ENCODE data around the gene THEMIS2.
A peak's percentile ranks its signal among the peaks of the same experiment; 100 is the strongest.
"Not testable (repeated sequence)": the region's sequence is repeated elsewhere in the genome, so short reads cannot be mapped to it uniquely, and the experiment has no call there.

Gene THEMIS2

DNA sequence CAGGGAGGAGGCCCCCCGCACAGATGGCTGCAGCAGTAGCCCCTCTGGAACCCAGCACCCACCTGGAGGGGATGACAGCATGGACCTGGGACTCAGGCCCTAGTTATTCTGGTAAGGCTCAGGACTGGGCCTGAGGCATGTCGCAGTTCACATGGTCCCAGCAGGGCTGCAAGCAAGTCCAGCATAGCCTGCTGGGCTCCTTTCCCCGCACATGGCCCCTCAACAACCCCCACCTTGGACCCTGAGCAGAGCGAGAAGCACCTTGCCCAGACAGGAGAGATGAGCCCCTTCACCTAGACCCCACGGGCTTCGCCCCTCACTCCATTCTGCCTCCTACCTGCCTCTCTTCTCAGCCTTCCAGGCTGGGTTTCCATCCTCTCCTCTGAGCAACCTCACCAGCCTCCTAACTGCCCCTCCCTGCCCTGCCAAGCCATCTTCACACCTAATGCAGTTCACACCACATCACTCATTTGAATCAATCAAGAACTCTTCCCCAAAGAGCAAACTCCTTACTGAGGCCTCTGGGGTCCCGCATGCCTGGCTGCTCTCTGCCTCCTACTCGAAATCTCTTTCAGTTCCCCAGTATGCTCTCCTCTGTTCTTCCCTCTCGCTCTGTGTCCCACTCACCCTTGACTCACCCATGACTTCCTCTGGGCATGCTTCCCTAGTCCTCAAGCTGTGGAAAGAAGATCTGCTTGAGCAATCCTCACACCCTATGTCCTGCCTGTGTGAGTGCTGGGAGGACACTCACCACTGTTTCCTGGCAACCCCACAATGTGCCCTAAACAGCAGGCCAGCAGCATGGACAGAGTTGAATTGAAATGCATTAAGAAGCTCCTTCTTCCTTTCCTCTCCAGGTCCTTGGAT lies 9.4 kb upstream of the THEMIS2 start:
- peak; percentile 99 for DNase-seq (ENCODE audit: low read depth)

DNA sequence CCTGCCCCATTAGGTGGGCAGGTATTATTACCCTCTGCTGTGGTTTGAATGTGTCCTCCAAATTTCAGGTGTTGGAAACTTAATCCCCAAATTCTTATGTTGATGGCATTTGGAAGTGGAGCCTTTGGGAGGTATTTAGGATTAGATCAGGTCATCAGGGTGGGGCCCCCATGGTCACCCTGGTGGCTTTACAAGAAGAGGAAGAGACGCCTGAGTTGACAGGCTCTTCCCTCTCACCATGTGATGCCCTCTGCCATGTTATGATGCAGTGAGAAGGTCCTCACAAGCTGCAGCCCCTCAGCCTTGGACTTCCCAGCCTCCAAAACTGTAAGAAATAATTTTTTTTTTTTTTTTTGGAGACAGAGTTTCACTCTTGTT lies 8.8 kb upstream of the THEMIS2 start:
- DNase-seq (ENCODE audit: low read depth): no peak

DNA sequence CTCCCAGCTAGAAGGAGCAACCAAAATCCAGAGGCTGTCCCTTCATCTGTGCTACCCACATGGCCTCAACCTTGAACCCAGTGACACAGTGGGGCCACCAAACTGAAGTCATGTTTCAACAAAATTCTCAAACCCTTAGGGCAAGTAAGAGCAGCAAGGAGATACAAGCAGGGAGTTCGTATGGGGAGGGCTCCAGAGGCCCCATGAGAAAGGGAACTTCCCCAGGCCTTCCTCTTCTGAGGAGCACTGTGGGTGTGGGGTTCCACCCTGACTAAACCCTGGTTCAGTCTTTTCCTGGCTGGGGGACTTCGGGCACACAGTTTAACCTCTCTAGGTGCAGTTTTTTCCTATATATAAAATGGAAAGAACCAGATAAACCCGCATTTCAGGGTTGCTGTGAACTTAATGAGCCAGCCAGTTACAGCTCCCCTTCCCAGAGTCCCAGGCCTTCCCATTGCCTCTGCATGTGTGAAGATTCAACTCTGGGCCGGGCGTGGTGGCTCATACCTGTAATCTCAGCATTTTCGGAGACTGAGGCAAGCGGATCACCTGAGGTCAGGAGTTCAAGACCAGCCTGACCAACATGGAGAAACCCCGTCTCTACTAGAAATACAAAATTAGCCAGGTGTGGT lies 8.0 kb upstream of the THEMIS2 start:
- DNase-seq (ENCODE audit: low read depth): no peak

DNA sequence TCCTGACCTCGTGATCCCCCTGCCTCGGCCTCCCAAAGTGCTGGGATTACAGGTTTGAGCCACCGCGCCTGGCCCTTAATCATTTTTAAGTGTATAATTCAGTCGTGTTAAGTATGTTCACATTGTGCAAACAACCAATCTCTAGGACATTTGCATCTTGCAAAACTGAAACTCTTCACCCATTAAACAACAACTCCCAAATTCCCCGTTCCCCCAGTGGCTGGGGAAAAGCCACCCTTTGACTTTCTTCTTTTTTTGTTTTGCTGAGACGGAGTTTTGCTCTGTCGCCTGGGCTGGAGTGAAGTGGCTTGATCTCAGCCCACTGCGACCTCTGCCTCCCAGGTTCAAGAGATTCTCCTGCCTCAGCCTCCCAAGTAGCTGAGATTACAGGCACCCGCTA lies 6.5 kb upstream of the THEMIS2 start:
- no peak for DNase-seq (ENCODE audit: low read depth)

DNA sequence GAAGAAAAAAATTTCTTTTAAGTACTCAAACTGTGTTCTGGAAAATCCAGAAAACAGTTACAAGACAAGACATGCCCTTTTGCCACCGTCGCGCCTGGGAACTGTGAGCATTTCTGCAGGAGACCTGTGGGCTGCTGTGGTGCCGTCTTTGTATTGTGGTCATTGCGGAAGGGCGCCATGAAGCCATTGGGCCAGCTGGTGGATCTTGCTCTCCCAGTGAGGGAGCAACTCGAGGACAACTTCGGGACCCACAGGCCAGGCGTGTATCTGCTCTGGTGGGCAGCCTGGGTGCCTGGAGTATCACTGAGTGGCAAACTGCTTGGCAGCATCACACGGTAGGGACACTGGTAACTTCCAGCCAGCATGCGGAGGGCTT lies 3.8 kb upstream of the THEMIS2 start:
- no peak for DNase-seq (ENCODE audit: low read depth)

DNA sequence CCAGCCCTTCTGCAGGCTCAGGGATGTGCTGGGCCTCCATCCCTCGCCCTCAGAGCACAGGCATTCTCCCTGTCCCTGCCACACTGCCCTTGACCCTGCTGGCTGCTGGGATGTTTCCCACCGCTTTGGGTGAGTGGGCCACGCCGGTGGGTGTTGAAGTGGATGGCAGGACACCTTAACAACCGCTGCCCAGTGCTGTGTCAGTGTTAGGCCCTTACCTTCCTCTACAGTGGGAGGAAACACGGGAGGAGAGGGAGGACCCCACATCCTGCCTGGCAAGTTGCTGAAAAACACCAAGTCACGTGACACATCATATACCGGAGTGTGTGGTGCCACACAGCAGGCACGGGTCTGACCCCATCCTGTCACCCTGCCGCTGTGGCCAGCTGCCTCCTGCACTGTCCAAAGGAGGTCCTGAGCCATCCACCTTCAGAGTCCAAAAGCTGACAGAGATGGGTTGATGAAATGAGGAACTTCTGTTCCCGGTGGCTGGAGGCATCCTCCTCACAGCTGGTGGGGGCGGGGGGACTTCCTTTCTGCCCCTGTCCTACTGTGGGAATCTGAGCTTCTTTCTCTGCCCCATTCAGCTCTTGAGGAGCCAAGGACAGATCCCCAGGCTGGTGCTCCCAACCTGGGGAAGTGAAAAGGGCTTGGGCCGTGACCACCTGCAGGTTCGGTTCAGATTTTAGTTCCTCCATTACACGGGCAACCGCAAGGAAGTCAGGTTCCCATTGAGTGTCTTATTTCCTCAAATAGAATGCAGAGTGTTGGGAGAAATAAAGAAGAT lies 3.2 kb upstream of the THEMIS2 start:
- no peak for DNase-seq (ENCODE audit: low read depth)

DNA sequence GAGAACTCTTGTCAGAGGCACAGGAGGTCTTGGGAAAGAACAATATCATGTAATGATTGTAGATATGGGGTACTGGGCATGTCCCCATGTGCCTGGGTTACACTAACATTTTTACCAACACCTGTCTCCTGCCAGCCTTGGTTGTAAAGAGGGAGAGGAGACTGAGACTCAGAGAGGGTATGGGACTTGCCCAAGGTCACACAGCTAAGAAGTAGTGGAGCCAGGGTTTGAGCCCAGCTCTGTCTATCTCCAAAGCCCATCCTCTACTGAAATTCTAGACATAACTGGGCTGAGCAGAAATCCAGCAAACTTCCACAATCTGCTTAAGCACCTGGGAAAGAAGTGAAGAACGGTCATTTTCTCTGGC lies 2.6 kb upstream of the THEMIS2 start:
- DNase-seq (ENCODE audit: low read depth): no peak

DNA sequence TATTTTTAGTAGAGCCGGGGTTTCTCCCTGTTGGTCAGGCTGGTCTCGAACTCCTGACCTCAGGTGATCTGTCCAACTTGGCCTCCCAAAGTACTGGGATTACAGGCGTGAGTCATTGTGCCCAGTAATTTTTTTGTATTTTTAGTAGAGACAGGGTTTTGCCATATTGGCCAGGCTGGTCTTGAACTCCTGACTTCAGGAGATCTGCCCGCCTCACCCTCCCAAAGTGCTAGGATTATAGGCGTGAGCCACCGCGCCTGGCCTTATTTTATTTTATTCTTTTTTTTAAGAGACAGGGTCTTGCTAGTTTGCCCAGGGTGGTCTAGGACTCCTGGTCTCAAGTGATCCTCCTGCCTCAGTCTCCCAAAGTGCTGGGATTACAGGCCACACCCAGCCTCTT lies 1.3 kb upstream of the THEMIS2 start:
- not testable (repeated sequence) for DNase-seq (ENCODE audit: low read depth)

DNA sequence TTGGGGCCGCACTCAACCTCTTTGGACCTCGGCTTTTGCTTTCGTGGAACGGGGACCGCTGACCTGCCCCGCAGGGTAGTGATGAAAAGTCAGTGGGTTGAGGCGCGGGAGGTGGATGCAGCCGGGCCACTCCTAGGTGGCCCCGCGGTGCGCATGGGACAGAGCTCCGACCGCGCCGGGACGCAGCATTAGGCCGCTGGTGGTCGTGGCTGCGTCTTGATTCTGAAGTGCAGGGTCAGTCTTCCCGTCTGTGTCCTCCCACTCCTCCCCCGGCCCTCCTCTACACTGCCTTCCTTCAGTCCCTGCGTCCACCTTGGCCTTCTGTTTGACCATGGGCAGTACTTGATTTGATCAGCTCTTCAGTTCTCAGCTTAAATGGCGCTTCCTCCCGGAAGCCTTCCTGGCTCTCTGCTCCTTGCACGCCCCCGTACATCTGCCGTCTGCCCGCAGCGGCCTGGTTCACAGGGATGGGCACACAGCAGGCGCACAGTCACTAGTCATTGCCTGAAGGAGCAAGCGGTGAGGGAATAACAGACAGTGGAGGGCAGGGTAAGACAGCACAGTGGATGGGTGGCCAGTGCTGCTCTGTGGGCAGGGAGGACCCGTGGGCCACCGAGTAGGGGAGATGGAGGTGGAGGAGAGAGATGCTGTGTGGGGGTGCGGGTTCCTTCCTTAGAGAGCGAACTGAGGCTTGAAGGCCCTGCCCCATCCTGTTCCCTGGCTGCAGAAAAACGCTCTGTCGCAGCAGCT lies 633 bp downstream of the THEMIS2 start:
- DNase-seq (ENCODE audit: low read depth): peak; percentile 23

DNA sequence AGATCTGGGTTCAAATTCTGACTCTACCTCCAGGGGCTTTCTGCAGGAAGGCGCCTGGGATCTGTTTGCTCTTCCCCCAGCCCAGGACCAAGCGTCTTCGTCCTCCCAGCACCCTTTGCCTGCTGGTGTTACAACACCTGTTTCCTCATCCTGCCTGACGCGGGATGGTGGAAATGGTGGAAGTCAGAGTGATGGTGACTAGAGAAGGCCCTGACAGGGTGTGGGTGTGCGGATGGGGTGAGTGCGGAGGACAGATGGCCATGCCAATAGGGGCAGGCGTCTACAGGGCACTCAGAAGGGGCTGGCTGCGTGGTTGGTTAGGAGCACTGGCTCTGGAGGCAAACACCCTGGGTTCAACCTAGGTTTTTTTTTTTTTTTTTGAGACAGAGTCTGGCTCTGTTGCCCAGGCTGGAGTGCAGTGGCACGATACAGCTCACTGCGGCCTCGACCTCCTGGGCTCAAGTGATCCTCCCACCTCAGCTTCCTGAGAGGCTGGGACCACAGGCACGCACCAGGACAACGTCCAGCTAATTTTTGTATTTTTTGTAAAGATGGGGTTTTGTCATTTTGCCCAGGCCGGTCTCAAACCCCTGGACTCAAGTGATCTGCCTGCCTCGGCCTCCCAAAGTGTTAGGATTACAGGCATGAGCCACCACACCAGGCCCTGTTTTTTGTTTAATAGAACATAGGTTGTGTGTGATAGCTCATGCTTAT lies 1.5 kb downstream of the THEMIS2 start:
- no peak for DNase-seq (ENCODE audit: low read depth)

DNA sequence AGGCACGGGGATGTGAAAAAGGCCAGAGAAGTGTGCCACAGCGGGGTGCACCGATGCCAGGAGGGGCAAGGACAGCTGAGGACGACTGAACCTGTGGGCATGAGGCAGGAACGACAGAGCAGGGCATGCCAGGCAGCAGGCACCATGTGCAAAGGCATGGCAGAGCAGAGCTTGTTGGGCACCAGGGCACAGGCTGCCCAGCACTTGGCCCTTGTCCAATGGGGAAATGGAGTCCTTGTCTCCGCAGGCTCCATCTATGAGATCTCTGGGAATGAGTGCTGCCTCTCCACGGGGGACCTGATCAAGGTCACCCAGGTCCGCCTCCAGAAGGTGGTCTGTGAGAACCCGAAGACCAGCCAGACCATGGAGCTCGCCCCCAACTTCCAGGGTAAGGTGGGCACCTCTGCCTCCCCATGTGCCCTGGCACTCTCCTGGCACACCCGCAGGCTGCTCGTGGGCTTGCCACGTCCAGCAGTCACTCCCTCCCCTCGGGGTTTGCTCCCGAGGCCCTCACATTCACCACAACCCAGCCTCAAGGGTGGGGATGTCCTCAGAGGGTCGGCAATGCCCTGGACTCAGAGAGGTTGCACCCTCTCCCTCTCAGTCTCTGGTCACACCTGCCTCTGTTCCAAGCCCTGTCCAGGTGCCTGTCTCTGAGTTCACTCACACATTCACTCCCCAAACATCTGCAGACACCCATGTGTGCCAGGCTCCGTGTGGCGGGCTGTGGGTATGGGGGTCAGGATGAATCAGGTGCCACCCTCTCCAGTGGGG lies 4.2 kb downstream of the THEMIS2 start:
- DNase-seq (ENCODE audit: low read depth): no peak

DNA sequence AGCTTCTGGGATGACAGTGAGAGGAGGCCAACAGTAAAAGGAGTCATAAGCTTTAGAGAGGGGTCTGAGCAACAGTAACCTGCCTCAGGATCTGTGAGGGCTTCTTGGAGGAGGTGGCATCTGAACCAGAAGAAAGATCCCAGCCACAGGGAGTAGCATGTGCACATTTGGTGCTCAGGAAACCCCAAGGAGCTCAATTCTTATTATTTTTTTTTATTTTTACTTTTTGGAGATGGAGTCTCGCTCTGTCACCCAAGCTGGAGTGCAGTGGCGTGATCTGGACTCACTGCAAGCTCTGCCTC lies 4.7 kb downstream of the THEMIS2 start:
- DNase-seq (ENCODE audit: low read depth): no peak

DNA sequence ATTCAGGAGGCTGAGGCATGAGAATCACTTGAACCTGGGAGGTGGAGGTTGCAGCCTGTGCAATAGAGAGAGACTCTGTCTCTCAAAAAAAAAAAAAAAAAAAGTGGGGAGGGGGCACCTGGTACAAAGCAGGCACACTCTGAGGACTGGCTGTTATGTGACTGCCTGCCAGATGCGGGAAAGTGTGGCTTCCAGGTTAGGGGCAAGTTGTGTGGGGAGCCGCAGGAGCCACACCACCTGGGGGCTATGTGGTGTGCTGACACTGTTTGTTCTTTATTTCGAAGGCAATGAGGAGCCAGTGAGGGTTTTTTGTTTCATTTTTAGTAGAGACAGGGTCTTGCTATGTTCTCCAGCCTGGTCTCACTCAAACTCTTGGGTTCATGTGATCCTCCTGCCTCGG lies 5.7 kb downstream of the THEMIS2 start:
- no peak for DNase-seq (ENCODE audit: low read depth)

DNA sequence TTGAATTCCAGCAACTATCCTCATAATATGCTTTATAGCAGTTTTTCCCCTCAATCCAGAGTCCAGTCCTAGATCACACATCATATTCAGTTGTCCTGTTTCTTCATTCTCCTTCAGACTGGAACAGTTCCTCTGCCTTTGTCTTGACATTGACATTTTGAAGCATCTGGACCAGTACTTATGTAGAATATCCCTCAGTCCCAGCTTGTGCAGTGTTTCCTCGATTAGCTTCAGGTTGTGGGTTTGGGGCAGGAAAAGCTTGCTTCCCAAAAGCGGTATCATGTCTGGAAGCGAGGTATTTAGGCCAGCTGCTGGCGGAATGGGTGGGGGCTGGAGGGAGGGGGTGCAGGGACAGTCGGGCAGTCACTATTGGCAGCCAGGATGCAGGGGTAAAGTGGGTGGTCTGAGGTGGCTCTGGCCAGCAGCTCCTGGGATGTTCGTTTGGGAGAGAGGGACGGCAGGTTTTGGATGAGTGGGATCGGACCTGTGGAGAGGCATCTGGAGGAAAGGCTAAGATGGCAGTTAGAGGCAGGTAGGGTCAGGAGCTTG lies 6.5 kb downstream of the THEMIS2 start:
- DNase-seq (ENCODE audit: low read depth): no peak

DNA sequence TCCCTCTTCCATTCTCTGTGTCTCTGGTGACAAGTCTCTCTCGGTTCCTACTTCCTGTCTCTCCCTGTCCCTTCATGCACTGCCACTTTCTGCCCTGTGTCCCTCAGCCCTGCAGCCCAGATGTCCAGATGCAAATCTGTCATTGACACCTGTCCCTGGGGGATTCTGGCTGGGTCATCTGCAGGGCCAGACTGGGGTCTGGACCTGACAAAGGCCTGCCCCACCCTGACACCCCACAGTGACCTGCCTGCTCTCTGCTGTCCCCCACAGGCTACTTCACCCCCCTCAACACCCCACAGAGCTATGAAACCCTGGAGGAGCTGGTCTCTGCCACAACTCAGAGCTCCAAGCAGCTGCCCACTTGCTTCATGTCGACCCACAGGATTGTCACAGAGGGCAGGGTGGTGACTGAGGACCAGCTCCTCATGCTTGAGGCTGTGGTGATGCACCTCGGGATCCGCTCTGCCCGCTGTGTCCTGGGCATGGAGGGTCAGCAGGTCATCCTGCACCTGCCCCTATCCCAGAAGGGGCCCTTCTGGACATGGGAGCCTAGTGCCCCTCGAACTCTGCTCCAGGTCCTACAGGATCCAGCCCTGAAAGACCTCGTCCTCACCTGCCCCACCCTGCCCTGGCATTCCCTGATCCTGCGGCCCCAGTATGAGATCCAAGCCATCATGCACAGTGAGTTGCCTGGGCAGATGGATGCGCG lies 7.2 kb downstream of the THEMIS2 start:
- no peak for DNase-seq (ENCODE audit: low read depth)

DNA sequence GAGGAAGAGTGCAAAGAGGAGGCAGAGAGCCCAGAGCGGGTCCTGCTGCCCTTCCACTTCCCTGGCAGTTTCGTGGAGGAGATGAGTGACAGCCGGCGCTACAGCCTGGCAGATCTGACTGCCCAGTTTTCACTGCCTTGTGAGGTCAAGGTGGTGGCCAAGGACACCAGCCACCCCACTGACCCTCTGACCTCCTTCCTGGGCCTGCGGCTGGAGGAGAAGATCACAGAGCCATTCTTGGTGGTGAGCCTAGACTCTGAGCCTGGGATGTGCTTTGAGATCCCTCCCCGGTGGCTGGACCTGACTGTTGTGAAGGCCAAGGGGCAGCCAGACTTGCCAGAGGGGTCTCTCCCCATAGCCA lies 10.2 kb downstream of the THEMIS2 start:
- DNase-seq (ENCODE audit: low read depth): no peak

DNA sequence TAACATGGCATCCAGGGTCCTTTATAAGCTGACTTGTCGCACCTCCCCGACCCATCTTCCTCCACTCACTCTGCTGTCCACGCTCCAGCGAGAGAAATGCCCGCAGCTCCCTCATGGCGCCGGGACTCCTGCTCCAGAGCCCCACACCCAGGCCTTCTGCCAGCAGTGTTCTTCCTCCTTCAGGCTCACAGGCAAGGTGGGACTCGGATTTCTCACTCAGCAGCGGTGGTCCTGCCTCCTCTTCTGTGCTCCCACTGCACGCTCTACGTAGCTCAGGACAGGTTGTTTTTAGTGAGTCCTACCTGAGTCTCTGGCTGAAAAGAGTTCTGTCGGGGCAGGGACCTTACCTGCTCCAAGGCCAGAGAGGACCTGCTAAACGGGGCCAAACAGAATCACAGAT lies 11.2 kb downstream of the THEMIS2 start:
- DNase-seq (ENCODE audit: low read depth): no peak

DNA sequence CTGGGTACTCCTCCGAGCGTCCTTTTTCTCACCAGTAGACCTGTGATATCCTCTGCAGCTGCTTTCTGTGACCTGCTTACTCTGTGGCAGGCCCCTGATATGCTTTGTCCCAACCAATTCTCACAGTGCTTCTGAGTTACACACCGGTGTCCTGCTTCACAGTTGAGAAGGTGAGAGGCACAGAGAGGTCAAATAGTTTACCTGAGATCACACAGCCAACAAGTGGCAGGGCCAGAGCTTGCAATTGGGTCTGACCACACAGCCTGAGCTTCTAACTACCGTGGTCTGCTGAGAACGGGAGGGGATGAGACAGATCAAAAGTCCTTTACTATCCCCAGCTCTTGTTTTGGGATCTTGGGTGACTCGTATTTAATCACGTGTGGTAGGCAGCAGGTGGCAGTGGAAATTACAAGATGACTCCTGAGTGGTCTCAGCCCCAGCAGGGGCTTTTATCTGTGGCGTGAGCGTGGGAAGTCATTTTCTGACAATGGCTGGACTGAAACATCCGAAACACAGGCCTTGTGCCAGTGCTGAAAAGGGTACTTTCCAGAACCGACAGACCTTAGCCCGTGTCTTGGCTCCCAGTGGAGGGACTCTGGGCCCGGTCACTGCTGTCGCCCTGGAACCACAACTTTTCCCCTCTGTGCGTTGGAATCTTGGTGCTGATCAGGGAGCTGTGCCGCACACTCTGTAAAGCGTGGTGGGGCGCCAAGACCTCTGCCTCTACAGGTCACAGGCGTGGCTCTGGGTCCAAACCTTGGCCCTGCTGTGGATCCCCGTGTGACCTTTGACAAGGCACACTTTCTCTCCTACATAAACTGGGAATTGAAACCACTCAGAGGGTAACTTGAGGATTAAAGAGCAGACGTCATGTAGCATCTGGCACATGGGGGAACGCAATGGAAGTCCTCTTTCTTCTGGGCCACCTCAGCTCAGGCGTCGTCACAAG lies 11.9 kb downstream of the THEMIS2 start:
- no peak for DNase-seq (ENCODE audit: low read depth)

DNA sequence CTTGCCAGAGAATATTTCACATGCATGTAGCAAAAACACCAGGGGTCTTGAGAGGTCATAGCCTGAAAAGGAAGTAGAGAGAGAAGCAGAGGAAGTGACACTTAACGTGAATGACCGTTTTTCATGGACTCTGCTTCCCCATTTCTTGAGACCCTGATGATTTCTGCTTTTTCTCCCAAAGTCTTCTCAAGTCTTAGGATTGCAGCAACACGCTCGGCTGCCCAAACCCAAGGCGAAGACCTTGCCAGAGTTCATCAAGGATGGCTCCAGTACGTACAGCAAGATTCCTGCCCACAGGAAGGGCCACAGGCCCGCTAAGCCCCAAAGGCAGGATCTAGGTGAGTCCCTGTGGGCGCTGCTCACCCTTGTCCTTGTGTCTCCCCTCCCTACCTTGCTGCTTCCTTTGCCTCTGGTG lies 12.8 kb downstream of the THEMIS2 start:
- no peak for DNase-seq (ENCODE audit: low read depth)

Data from EH (cell line).